Testis (tissue), 2 donors: ENCODE results near the gene LOXL3.

Experiments used
- CTCF ChIP-seq, 3 experiments: fragments of 450-650 bp in 2 of 3; fragments of 200-600 bp in 1 of 3; sonication (generic) in 1 of 3; IDR thresholded peaks; one replicate each; pipeline ENCODE4 v1.5.1; 2016 to 2019; ENCODE audit warnings: antibody characterized with exemption in 3 of 3, mild to moderate bottlenecking in 2 of 3, moderate library complexity in 1 of 3
- POLR2A ChIP-seq: fragments of 450-650 bp; IDR thresholded peaks from one replicate; pipeline ENCODE4 v1.6.1; 2017; ENCODE audit warnings: antibody characterized with exemption, mild to moderate bottlenecking, moderate library complexity

GRCh38 chr2:74495440-74495839 lies 58.3 kb downstream of the LOXL3 start:
- TF ChIP-seq CTCF (IDR thresholded peaks at IDR 0.05): no peak
- TF ChIP-seq POLR2A: no peak
